GM23338 (cell line): ENCODE measurements around the gene MOCOS. TPM values are rescaled to one million over a fixed set of nuclear protein-coding genes. Genes with fewer than 3 reads are reported as not detected.

Experiments
- ATAC-seq: fragments of 200-7000 bp; cut with Tn5 transposase; 3 replicates; pipeline ENCODE4 v1.9.1; 2020
- DNase-seq: peaks from one replicate; pipeline ENCODE4 v3.0.0-alpha.2; 2015; ENCODE audit warnings: low spot score
- H2AFZ ChIP-seq: fragments of 200-600 bp; sonication (generic); 2 replicates; pipeline ENCODE4 v1.8.0; 2016; ENCODE audit warnings: antibody characterized with exemption, mild to moderate bottlenecking, moderate library complexity
- H3F3A ChIP-seq: fragments of 200-600 bp; sonication (generic); replicated peaks from 2 replicates; pipeline ENCODE4 v1.8.0; 2017; ENCODE audit warnings: antibody characterized with exemption, mixed run types, low read depth
- H3K27ac ChIP-seq: fragments of 200-600 bp; sonication (generic); 2 replicates; pipeline ENCODE4 v1.6.1; 2016; ENCODE audit warnings: low read depth
- H3K27me3 ChIP-seq: fragments of 200-600 bp; sonication (generic); 2 replicates; pipeline ENCODE4 v1.8.0; 2016; ENCODE audit warnings: mild to moderate bottlenecking, mixed run types, moderate library complexity; ENCODE audit not compliant: insufficient read depth
- H3K36me3 ChIP-seq: fragments of 200-600 bp; sonication (generic); 2 replicates; pipeline ENCODE4 v1.8.0; 2016; ENCODE audit warnings: mild to moderate bottlenecking; ENCODE audit not compliant: insufficient read depth
- H3K4me1 ChIP-seq: fragments of 200-600 bp; sonication (generic); 2 replicates; pipeline ENCODE4 v1.8.0; 2016; ENCODE audit warnings: mild to moderate bottlenecking, moderate library complexity; ENCODE audit not compliant: insufficient read depth
- H3K4me2 ChIP-seq: fragments of 200-600 bp; sonication (generic); 2 replicates; pipeline ENCODE4 v1.7.1; 2017; ENCODE audit warnings: mixed run types
- H3K4me3 ChIP-seq: fragments of 200-600 bp; sonication (generic); 2 replicates; pipeline ENCODE4 v1.6.1; 2016; ENCODE audit warnings: mixed run types
- H3K79me2 ChIP-seq: fragments of 200-600 bp; sonication (generic); replicated peaks from 2 replicates; pipeline ENCODE4 v1.8.0; 2017; ENCODE audit warnings: mild to moderate bottlenecking; ENCODE audit not compliant: insufficient read depth
- H3K9me2 ChIP-seq: fragments of 200-600 bp; sonication (generic); 2 replicates; pipeline ENCODE4 v1.8.0; 2017; ENCODE audit not compliant: insufficient read depth
- H4K20me1 ChIP-seq: fragments of 200-600 bp; sonication (generic); replicated peaks from 2 replicates; pipeline ENCODE4 v1.8.0; 2017; ENCODE audit warnings: mild to moderate bottlenecking; ENCODE audit not compliant: insufficient read depth
- H3K27ac Mint-ChIP-seq: 2 replicates; pipeline ENCODE4 v1.8.0; 2020; ENCODE audit warnings: inconsistent platforms, mild to moderate bottlenecking, moderate library complexity, mixed read lengths
- H3K27me3 Mint-ChIP-seq: 3 replicates; pipeline ENCODE4 v1.8.0; 2022; ENCODE audit warnings: low read depth, mild to moderate bottlenecking, moderate library complexity, mixed read lengths, inconsistent platforms; ENCODE audit not compliant: insufficient read depth, poor library complexity
- H3K36me3 Mint-ChIP-seq: 3 replicates; pipeline ENCODE4 v1.8.0; 2021; ENCODE audit warnings: low read depth, mild to moderate bottlenecking, inconsistent platforms, moderate library complexity, mixed read lengths
- H3K4me1 Mint-ChIP-seq: 3 replicates; pipeline ENCODE4 v1.8.0; 2020; ENCODE audit warnings: mild to moderate bottlenecking, inconsistent platforms, mixed read lengths
- H3K4me3 Mint-ChIP-seq: 3 replicates; pipeline ENCODE4 v1.8.0; 2021; ENCODE audit warnings: moderate library complexity, mild to moderate bottlenecking, inconsistent platforms, mixed read lengths
- H3K9me3 Mint-ChIP-seq: 3 replicates; pipeline ENCODE4 v1.8.0; 2020; ENCODE audit warnings: moderate library complexity, mild to moderate bottlenecking, inconsistent platforms, mixed read lengths
- EZH2 ChIP-seq: fragments of 200-600 bp; sonication (generic); IDR thresholded peaks from one replicate; pipeline ENCODE4 v1.8.0; 2017; ENCODE audit warnings: antibody characterized with exemption, mild to moderate bottlenecking, low read depth; ENCODE audit not compliant: unreplicated experiment
- JUNB ChIP-seq: IDR thresholded peaks from one replicate; pipeline ENCODE4 v1.6.1; 2016; ENCODE audit warnings: antibody characterized with exemption; ENCODE audit not compliant: unreplicated experiment
- NANOG ChIP-seq: IDR thresholded peaks from 2 replicates; pipeline ENCODE4 v1.6.1; 2016; ENCODE audit warnings: antibody characterized with exemption, borderline replicate concordance
- ZNF114 ChIP-seq: fragments of 250-450 bp; sonication (Bioruptor Pico); IDR thresholded peaks from 2 replicates; pipeline ENCODE4 v1.5.0; 2020; ENCODE audit warnings: mild to moderate bottlenecking, moderate library complexity
- ZNF462 ChIP-seq: fragments of 250-450 bp; sonication (Bioruptor Pico); IDR thresholded peaks from 2 replicates; pipeline ENCODE4 v1.5.0; 2020; ENCODE audit warnings: mild to moderate bottlenecking, moderate library complexity
- polyA plus RNA-seq: library from polyadenylated mRNA; unstranded; fragments of >200 nt; fragmentation: Nextera tagmentation; extraction: Ambion mirVana; gene quantifications from 2 replicates; pipeline ENCODE4 v1.2.1, GENCODE V29; 2016
- total RNA-seq: library from RNA; depleted of rRNA; stranded (reverse); fragments of >200 nt; shearing (Covaris generic); gene quantifications from 2 replicates; pipeline ENCODE4 v1.2.3, GENCODE V29; 2014

The MOCOS gene
- total and polyA plus RNA-seq, 2 experiments from 2014 or later: 3.9 to 7.2 TPM

GRCh38 chr18:36295880-36296301, 108.6 kb downstream of the MOCOS start:
- no peaks in the 10 kb centered on the region for H3K36me3 Mint-ChIP-seq
- no peaks in the 10 kb centered on the region for H3K9me3 Mint-ChIP-seq
- Histone ChIP-seq H3K4me1 (peaks cover 11% of the 10 kb centered on the region), H3K4me2 (peak overlapping the region; percentile 97), H4K20me1 (peaks cover 7% of the 10 kb centered on the region), H3K4me3 (peak overlapping the region; percentile 87), H3K27ac (no peak overlapping the region), H3K79me2 (no peaks in the 10 kb centered on the region), H3K36me3 (no peaks in the 10 kb centered on the region), H3K27me3 (peaks cover 80% of the 10 kb centered on the region), H2AFZ (0 out of 2 replicates have a peak overlapping the region, but pooled peaks have one; percentile 43), H3K9me2 (no peaks in the 10 kb centered on the region), H3F3A (no peaks in the 10 kb centered on the region; the same call in 1 of the 2 replicates)
- ATAC-seq: peak; percentile 2; the same call in 1 of the 3 replicates
- no peak overlapping the region for H3K27ac Mint-ChIP-seq
- TF ChIP-seq JUNB (no peak), ZNF462 (CRISPR knock-in tag) (no peak), ZNF114 (CRISPR knock-in tag) (no peak), EZH2 (no peak), NANOG (no peak)
- DNase-seq: peak; percentile 54
- H3K4me1 Mint-ChIP-seq: peaks cover 5% of the 10 kb centered on the region
- no peak overlapping the region for H3K4me3 Mint-ChIP-seq
- peaks cover 10% of the 10 kb centered on the region for H3K27me3 Mint-ChIP-seq
